OCI-M1 (cell line): ENCODE data around the gene ZNF385B.

Experiments
- DNase-seq: peaks from one replicate; lab custom pipeline; 2025; lab: John Stamatoyannopoulos, UW

Gene ZNF385B

GRCh38 chr2:179855673-179856072 lies 5.7 kb downstream of the ZNF385B start:
- DNase-seq = no peak

DNA sequence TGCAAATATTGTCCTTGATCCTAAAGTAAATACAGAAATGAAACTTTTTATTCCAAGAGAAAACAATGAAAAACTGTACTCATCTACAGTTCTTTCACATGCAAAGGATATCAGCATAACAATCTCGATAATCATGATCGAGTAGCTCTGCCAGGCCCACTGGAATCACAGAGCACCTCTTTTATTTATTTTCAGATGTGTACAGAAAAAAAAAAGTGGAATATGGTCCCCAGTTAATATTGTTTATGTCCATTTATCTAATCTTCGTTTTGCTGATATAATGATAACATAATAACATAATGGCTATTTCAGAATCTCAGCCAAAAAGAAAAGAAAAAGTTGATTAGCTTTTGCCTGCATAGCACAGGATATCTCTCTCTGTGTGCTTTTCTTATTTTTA lies 6.5 kb downstream of the ZNF385B start:
- no peak for DNase-seq

DNA sequence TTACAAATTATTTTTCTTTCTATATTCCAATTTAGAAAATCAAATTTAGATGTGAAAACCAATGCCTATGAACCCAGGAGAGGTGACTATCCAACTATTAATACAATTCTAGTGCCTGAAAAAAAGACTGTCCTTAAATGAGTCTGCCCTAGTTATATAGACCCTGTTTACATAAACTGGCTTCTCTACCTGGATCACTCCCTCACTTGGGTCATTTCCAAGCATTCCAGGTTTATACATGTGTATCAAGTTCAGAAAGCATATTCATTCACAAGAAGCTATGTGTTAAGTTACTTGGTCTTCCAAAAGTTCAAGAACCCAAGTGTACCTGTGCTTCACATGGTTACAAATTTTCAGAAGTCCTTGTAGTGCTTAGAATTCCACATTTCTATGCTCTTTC lies 8.3 kb downstream of the ZNF385B start:
- no peak for DNase-seq

- no peak for DNase-seq
These were observed 11.2 kb downstream of the ZNF385B start for GRCh38 chr2:179850188-179850587.

- no peak for DNase-seq
These were observed 11.7 kb downstream of the ZNF385B start for GRCh38 chr2:179849719-179850118.

GRCh38 chr2:179843541-179843940 lies 17.9 kb downstream of the ZNF385B start:
- no peak for DNase-seq

DNA sequence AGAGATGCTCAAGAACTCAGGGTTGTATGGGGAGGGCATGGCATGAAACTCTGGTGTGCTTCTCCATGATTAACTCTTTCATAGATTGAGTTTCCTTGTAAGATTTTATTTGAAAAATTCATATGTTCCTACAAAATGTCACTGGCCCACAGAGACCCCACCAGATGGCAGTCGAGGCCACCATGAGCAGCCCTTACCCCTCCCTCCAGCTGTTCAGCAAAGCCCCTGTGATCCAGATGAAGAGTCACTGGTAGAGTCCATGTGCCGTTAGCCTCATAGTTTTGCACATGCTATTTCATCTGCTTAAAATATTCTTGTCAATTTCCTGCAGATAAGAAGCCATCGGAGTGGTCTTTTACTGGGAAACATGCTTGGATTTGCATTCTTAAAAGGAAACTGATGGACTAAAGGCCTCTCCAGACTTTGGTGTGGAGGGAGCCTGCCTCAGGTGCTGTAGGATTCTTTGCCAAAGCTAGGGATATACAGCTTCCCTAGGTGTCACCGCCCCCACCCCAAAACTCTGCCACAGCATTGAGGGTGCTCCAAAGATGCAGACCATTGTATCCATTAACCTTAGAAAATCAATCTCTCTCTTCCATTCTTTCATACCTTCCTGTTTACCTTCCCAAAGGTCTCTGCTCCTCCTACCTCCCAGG lies 18.8 kb downstream of the ZNF385B start:
- DNase-seq = peak; percentile 61

GRCh38 chr2:179840840-179841239 lies 20.6 kb downstream of the ZNF385B start:
- DNase-seq = no peak

DNA sequence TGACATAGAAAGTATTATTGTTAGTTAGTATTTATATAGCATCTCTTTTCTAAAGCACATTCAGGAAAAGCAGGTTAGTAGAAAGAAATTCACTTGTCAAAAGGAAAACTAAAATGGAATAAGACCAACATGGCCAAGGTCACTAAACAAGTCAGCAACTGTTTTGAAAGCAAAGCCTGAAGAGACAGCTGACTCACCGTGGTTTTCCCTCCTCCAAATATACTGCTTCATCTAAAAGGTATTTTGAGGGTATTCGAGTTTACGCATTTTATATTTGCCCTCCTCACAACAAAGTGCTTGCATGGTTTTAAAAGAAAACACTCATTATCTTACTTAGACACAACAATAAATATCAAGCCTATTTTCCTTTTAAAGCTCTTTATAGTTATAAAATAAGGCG lies 24.0 kb downstream of the ZNF385B start:
- DNase-seq = peak; percentile 75

- no peak for DNase-seq
These were observed 31.2 kb downstream of the ZNF385B start for GRCh38 chr2:179830043-179830787.

DNA sequence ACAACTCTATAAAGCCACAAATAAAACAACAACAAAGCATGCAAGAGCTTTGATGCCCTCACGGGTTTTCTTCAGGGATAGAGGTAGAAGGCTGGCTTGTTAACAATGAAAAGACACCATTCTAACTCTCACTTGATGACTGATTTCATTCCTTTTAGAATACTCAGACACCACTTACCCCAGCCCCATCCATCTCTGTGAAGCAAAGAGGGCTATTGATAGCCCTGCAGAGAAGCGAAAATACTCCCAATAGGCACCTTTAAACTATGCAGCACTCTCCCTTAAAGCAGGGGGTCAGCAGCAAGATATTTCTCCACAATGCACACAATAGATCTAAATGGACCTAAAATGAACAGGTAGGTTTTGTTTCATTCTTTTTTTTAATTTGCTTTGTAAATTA lies 35.1 kb downstream of the ZNF385B start:
- no peak for DNase-seq

- DNase-seq = peak; percentile 90
These were observed 35.9 kb downstream of the ZNF385B start for GRCh38 chr2:179825494-179825893.

DNA sequence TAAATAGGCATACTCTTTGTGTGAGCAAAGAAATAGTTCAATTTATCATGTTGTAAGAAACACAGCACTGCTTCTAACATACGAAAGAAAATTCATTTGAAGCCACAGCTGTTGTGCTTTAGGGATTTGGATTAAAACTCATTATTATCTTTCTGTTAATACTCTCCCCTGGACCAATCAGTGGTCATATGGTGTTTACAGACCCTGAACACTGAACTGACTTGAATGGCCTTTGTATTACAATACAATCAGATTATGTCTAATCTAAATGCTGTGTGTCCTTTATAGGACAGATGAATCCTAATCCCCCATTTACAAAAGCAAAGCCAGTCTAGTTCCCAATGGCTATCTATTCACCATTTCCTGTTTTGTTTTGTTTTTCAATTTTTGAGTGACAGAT lies 36.5 kb downstream of the ZNF385B start:
- no peak for DNase-seq

DNA sequence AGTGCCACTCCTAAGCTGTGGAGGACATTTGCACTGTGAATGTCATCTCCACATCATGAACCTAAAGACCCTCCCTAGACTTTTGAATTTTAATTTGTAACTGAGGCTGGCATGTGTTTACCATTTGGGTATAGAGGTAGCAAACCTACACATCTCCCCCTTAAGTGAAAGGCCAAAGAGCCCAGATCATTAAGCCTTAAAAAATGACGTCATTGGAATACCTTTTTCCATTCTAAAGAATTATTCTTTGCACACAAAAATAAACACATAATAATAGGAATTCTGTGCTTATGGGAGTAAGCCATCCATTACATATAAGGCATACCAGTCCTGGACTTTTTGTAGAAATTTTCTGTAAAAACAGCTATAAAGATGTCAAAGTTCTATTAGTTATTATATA lies 38.9 kb downstream of the ZNF385B start:
- DNase-seq = no peak

DNA sequence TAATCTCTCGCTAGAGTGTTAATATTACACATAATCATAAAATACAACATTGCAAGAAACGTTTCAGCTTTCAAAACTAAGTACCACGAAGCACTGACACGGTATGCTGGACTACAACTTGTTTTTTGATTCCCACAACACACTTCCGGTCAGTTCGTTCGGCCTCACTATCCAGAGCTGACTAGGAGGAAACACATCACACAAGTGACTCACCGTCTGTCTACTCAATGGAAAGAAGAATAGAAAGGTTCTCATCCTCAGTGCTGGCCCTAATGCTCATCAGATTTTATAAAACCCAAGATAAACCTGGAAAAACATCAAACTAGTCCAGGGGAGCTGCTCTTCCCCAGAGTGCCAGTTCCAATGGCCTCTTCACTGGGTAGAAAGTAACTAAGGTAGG lies 42.9 kb downstream of the ZNF385B start:
- DNase-seq = no peak

GRCh38 chr2:179817181-179817841 lies 44.1 kb downstream of the ZNF385B start:
- peak; percentile 26 for DNase-seq

- DNase-seq = no peak
These were observed 47.4 kb downstream of the ZNF385B start for GRCh38 chr2:179814050-179814449.

DNA sequence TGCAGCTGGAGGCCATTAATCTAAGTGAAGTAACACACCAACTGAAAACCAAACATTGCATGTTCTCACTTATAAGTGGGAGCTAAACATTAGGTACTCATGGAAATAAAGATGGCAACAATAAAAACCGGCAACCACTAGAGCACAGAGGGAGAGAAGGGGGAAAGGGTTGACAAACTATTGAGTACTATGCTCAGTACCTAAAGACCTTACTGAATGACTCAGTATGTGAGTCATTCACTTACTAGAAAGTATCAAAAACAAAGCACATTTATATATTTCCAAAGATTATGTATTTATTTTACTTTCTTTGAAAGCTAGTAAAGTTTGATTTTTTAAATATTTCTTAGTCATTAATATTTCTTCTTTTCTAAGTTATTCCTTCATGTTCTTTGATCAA lies 48.9 kb downstream of the ZNF385B start:
- DNase-seq = no peak

DNA sequence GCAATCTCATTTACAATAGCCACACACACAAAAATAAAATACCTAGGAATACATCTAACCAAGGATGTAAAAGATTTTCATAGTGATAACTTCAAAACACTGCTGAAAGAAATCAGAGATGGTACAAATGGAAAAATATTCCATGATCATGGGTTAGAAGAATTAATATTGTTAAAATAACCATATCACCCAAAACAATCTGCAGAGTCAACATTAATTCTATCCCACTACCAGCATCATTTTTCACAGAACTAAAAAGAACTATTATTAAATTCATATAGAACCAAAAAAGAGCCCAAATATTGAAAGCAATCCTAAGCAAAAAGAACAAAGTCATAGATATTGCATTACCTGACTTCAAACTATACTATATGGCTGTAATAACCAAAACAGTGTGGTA lies 50.4 kb downstream of the ZNF385B start:
- no peak for DNase-seq

DNA sequence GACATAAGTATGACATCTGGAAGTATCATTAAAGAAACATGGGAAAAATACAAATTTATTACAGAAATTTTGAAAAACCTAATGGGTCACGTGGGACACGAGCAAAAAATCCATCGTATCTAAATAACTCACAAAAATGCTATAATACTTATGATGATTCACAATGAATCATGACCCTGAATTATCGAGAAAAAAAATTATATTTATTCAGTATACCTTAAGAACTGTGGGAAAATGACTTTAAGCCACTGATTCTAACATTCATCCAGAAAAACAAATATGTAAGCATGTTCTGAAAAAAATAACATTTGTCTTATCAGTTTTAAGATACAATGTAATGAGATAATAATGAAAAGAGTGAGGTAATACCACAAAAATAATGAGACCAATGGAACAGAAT lies 51.8 kb downstream of the ZNF385B start:
- DNase-seq = no peak

DNA sequence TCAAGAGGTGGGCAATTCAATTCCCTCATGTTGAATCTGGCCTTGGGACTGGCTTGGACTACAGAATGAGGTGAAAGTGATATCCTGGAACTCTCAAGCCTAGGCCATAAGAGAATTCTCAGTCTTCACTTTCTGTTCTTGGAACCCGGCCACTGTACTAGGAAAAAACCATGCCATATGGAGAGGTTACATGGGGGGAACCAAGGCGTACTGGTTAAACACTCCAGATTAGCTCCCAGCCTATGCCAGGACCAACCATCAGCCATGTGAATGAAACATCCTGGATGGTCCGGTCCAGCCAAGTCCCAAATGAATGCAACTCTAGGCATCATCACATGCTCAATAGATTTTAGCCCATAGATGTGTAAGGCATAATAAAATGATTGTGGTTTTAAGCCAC lies 56.4 kb downstream of the ZNF385B start:
- DNase-seq = no peak

GRCh38 chr2:179804206-179804605 lies 57.2 kb downstream of the ZNF385B start:
- no peak for DNase-seq
